Smooth muscle cell (in vitro differentiated cells): ENCODE measurements around the gene SPTBN1. TPM values are rescaled to one million over a fixed set of nuclear protein-coding genes. Genes with fewer than 3 reads are reported as not detected.

Experiments used
- DNase-seq: peaks from one replicate; lab custom pipeline; 2025; ENCODE audit not compliant: unreplicated experiment; lab: John Stamatoyannopoulos, UW
- H2AFZ ChIP-seq: fragments of 200-600 bp; sonication (generic); 2 replicates; pipeline ENCODE4 v1.6.0; 2016; ENCODE audit warnings: antibody characterized with exemption, low read depth, mild to moderate bottlenecking
- H3F3A ChIP-seq: fragments of 200-600 bp; sonication (generic); 2 replicates; pipeline ENCODE4 v1.6.0; 2017; ENCODE audit warnings: antibody characterized with exemption, low read depth
- H3K27ac ChIP-seq: fragments of 200-600 bp; sonication (generic); 2 replicates; pipeline ENCODE4 v1.5.1; 2016; ENCODE audit warnings: low read depth, mild to moderate bottlenecking
- H3K27me3 ChIP-seq: fragments of 200-600 bp; sonication (generic); 2 replicates; pipeline ENCODE4 v1.6.1; 2016; ENCODE audit warnings: low read depth, mild to moderate bottlenecking
- H3K36me3 ChIP-seq: fragments of 200-600 bp; sonication (generic); 2 replicates; pipeline ENCODE4 v1.5.1; 2016; ENCODE audit warnings: low read depth
- H3K4me1 ChIP-seq: fragments of 200-600 bp; sonication (generic); 2 replicates; pipeline ENCODE4 v1.5.1; 2016; ENCODE audit warnings: low read depth
- H3K4me2 ChIP-seq: fragments of 200-600 bp; sonication (generic); 2 replicates; pipeline ENCODE4 v1.6.0; 2016; ENCODE audit warnings: mild to moderate bottlenecking
- H3K4me3 ChIP-seq: fragments of 200-600 bp; sonication (generic); 2 replicates; pipeline ENCODE4 v1.5.1; 2016; ENCODE audit warnings: mild to moderate bottlenecking
- H3K79me2 ChIP-seq: fragments of 200-600 bp; sonication (generic); 2 replicates; pipeline ENCODE4 v1.6.0; 2016; ENCODE audit warnings: low read depth, mild to moderate bottlenecking
- H3K9ac ChIP-seq: fragments of 200-600 bp; sonication (generic); 2 replicates; pipeline ENCODE4 v1.6.0; 2016; ENCODE audit warnings: low read depth
- H3K9me3 ChIP-seq: fragments of 200-600 bp; sonication (generic); replicated peaks from 2 replicates; pipeline ENCODE4 v1.5.1; 2016; ENCODE audit warnings: low read depth
- H4K20me1 ChIP-seq: fragments of 200-600 bp; sonication (generic); 2 replicates; pipeline ENCODE4 v1.6.0; 2016; ENCODE audit warnings: low read depth
- WGBS: methylation state at CpG from one replicate; pipeline ENCODE4 v1.1.7; 2016; ENCODE audit warnings: low lambda C conversion rate; 5-methylcytosine and 5-hydroxymethylcytosine counted together
- polyA plus RNA-seq: library from polyadenylated mRNA; unstranded; fragments of >200 nt; fragmentation: Nextera tagmentation; extraction: Ambion mirVana; gene quantifications from 2 replicates; pipeline ENCODE4 v1.2.1, GENCODE V29; 2016
- total RNA-seq: library from RNA; depleted of rRNA; stranded (reverse); fragments of >200 nt; gene quantifications from 2 replicates; pipeline ENCODE4 v1.2.3, GENCODE V29; 2014
- TF ChIP-seq, protein P1 (sequence below): fragments of 200-600 bp; sonication (generic); IDR thresholded peaks from 2 replicates; pipeline ENCODE4 v1.5.1; 2017; ENCODE audit warnings: borderline replicate concordance, mild to moderate bottlenecking, antibody characterized with exemption; ENCODE audit not compliant: insufficient read depth, poor library complexity, severe bottlenecking

Gene SPTBN1
- total and polyA plus RNA-seq, 2 experiments from 2014 or later = 78.7 to 186 TPM

GRCh38 chr2:54564439-54564838 lies 108.3 kb downstream of the SPTBN1 start:
- peaks cover 91% of the 10 kb centered on the region for H3K79me2 ChIP-seq
- TF ChIP-seq, protein P1, sequence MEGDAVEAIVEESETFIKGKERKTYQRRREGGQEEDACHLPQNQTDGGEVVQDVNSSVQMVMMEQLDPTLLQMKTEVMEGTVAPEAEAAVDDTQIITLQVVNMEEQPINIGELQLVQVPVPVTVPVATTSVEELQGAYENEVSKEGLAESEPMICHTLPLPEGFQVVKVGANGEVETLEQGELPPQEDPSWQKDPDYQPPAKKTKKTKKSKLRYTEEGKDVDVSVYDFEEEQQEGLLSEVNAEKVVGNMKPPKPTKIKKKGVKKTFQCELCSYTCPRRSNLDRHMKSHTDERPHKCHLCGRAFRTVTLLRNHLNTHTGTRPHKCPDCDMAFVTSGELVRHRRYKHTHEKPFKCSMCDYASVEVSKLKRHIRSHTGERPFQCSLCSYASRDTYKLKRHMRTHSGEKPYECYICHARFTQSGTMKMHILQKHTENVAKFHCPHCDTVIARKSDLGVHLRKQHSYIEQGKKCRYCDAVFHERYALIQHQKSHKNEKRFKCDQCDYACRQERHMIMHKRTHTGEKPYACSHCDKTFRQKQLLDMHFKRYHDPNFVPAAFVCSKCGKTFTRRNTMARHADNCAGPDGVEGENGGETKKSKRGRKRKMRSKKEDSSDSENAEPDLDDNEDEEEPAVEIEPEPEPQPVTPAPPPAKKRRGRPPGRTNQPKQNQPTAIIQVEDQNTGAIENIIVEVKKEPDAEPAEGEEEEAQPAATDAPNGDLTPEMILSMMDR = no peak

GRCh38 chr2:54565551-54565950 lies 109.4 kb downstream of the SPTBN1 start:
- no peak overlapping the region for H3K4me2 ChIP-seq
- H3K9ac ChIP-seq = no peak overlapping the region
- H3K9me3 ChIP-seq = no peaks in the 10 kb centered on the region
- no peak overlapping the region for H3K27ac ChIP-seq
- H3K79me2 ChIP-seq = peaks cover 100% of the 10 kb centered on the region
- H2AFZ ChIP-seq = no peak overlapping the region
- no peaks in the 10 kb centered on the region for H3K27me3 ChIP-seq
- DNase-seq = no peak
- TF ChIP-seq, protein P1 = no peak
- H4K20me1 ChIP-seq = peaks cover 74% of the 10 kb centered on the region
- peaks cover 28% of the 10 kb centered on the region for H3F3A ChIP-seq
- H3K4me3 ChIP-seq = no peak overlapping the region
- no peaks in the 10 kb centered on the region for H3K36me3 ChIP-seq
- peaks cover 38% of the 10 kb centered on the region for H3K4me1 ChIP-seq

More at GRCh38 chr2:54564439-54564838, 108.3 kb downstream of the SPTBN1 start:
- peaks cover 63% of the 10 kb centered on the region for H4K20me1 ChIP-seq
- H3K27ac ChIP-seq = no peak overlapping the region
- no peak overlapping the region for H2AFZ ChIP-seq
- peaks cover 20% of the 10 kb centered on the region for H3F3A ChIP-seq
- H3K4me2 ChIP-seq = no peak overlapping the region
- no peaks in the 10 kb centered on the region for H3K36me3 ChIP-seq
- no peak for DNase-seq
- no peaks in the 10 kb centered on the region for H3K9me3 ChIP-seq
- H3K4me1 ChIP-seq = peaks cover 29% of the 10 kb centered on the region
- WGBS = 77% methylated on average over 2 of the region's 2 CpGs
- no peaks in the 10 kb centered on the region for H3K27me3 ChIP-seq
- H3K4me3 ChIP-seq = no peak overlapping the region
- H3K9ac ChIP-seq = no peak overlapping the region

DNA sequence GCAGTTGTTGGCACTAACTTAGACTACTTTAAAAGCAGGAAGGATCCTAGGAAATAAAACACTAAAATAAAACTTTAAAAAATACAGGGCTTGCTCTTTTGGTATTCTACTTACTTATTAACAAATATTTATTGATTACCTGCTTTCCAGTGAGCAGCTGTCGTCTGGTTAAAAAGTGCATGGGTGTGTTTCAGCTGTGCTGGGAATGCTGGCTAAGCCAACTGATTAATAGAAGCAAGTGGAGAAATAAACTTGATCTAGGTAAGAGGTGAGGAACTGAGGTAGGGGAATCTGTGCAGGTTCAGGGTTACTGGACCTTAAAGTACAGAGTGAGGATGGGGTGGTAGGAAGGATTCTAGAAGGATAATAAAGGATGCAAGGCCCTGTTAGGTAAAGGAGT lies 110.8 kb downstream of the SPTBN1 start:
- DNase-seq = no peak
- Histone ChIP-seq H3K4me3 (no peak overlapping the region), H3K4me2 (no peak overlapping the region), H3F3A (peaks cover 24% of the 10 kb centered on the region), H2AFZ (no peak overlapping the region), H3K4me1 (peaks cover 39% of the 10 kb centered on the region), H3K79me2 (peaks cover 88% of the 10 kb centered on the region), H3K9me3 (no peaks in the 10 kb centered on the region), H4K20me1 (peaks cover 81% of the 10 kb centered on the region), H3K27ac (no peak overlapping the region), H3K36me3 (no peaks in the 10 kb centered on the region), H3K27me3 (no peaks in the 10 kb centered on the region), H3K9ac (no peak overlapping the region)
- WGBS = 96% methylated on average over 1 of the region's 1 CpG
- TF ChIP-seq, protein P1 = no peak

GRCh38 chr2:54568876-54569321 lies 112.8 kb downstream of the SPTBN1 start:
- peaks cover 85% of the 10 kb centered on the region for H4K20me1 ChIP-seq
- peak overlapping the region; percentile 52 for H3K4me2 ChIP-seq
- H2AFZ ChIP-seq = no peak overlapping the region
- H3K27me3 ChIP-seq = no peaks in the 10 kb centered on the region
- no peak for DNase-seq
- peaks cover 74% of the 10 kb centered on the region for H3K79me2 ChIP-seq
- peaks cover 50% of the 10 kb centered on the region for H3K4me1 ChIP-seq
- no peaks in the 10 kb centered on the region for H3K9me3 ChIP-seq
- TF ChIP-seq, protein P1 = no peak
- H3K36me3 ChIP-seq = no peaks in the 10 kb centered on the region
- H3F3A ChIP-seq = peaks cover 27% of the 10 kb centered on the region
- H3K27ac ChIP-seq = peak overlapping the region; percentile 91
- peak overlapping the region; percentile 4 for H3K4me3 ChIP-seq
- H3K9ac ChIP-seq = no peak overlapping the region
- WGBS = 46% methylated on average over 5 of the region's 5 CpGs
